Activated CD8-positive, alpha-beta memory T cell treated with anti-CD3 and anti-CD28 coated beads, Interleukin-2, amount 50 U/mL, for 24 hours (primary cell): ENCODE data around the gene ADGRF1.
"Not testable (repeated sequence)": the region's sequence is repeated elsewhere in the genome, so short reads cannot be mapped to it uniquely, and the experiment has no call there.

ENCODE experiments used
- DNase-seq: peaks from one replicate; pipeline ENCODE4 v3.0.0-alpha.2; 2020; ENCODE audit errors: extremely low read depth

ADGRF1 gene

GRCh38 chr6:47061309-47062300, 19.5 kb upstream of the ADGRF1 start:
- no peak for DNase-seq

DNA sequence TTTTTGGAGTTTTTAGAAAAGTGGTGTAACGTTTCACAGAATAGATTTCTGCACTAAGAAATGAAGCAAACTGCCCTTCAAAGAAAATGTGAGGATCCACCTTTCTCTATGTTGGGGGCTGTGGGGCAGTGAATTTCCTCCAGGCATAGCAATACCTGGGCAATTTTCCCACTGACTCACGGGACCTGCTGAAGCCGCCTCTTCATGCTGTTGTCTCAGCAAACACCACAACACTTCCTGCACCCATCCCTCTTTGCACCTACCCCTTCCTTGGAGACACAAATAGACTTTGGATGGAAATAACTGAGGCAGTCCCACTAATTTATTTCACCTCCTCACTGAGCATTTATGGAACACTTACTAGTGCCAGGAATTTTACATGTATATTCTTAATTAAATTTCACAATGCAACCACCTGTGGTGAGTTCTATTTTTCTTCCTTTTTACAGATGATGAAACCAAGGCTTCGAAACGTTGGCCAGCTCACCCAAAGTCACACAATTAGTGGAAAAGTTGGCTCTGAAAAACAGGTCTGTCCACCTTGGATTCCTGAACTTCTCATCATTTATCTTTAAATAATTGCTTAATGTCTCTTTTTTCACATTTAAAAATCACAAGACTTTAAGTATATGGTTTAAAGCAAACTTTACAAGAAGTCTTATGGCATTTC, 17.2 kb upstream of the ADGRF1 start:
- no peak for DNase-seq

DNA sequence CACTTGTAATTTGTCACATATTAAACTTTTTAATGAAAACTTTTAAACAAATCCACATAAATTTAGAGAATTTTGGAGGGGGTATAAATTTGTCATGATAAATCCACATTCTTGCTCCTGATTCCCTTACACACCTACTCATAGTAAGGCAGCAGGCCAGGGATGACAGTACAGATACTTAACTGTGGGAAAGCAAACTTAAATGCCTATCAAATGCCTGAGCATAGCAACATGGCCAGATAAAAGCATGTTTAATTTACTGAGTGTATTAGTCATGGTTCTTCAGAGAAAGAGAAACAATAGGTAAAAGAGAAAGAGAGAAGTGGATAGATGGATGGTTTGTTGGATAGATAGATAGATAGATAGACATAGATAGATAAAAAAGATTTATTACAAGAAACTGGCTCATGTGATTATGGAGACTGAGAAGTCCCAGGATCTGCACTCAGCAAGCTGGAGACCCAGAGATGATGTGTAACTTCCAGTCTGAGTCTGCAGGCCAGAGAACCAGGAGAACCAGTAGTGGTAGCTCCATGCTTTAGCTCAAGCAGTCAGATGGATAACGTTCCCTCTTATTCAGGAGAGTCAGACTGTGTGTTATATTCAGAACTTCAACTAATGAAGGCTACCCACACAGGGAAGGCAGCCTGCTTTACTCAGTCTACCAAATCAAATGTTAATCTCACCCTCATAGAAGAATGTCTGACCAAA, 15.9 kb upstream of the ADGRF1 start:
- DNase-seq: no peak

DNA sequence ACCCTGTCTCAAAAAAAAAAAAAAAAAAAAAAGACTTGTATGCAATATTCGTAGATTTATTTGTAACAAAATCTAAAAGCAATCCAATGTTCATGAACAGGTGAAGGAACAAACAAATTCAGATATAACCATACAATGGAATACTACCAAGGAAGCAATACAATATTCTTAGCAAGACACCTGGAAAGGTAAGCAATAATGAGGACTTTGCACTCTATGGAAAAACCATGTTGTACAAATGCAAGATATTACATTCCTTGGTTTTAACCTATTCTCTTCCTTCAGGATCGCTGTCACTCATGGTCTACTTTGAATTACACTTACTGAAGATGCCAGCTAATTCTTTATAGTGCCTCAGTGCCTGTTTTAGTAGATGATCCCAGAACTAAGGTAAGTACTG, 14.7 kb upstream of the ADGRF1 start:
- DNase-seq: no peak

GRCh38 chr6:47054302-47054701, 12.2 kb upstream of the ADGRF1 start:
- DNase-seq: not testable (repeated sequence)

DNA sequence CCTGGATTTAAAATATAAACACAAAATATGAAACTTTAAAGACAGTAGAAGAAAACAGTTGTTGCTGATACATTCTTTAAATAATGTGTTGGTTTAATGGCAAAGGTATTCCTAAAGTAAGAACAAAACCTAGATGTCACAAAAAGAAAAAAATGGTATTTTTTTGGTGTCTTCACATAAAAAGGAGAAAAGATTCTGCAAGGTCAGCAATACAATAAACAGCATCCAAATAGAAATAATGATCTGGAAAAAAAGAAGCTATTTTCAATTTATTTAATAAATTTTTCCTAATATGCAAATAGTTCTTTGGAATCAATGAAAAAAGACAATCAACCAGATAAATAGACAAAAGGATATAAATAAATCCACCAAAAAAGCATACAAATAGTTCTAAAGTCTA, 6.5 kb upstream of the ADGRF1 start:
- DNase-seq: no peak

DNA sequence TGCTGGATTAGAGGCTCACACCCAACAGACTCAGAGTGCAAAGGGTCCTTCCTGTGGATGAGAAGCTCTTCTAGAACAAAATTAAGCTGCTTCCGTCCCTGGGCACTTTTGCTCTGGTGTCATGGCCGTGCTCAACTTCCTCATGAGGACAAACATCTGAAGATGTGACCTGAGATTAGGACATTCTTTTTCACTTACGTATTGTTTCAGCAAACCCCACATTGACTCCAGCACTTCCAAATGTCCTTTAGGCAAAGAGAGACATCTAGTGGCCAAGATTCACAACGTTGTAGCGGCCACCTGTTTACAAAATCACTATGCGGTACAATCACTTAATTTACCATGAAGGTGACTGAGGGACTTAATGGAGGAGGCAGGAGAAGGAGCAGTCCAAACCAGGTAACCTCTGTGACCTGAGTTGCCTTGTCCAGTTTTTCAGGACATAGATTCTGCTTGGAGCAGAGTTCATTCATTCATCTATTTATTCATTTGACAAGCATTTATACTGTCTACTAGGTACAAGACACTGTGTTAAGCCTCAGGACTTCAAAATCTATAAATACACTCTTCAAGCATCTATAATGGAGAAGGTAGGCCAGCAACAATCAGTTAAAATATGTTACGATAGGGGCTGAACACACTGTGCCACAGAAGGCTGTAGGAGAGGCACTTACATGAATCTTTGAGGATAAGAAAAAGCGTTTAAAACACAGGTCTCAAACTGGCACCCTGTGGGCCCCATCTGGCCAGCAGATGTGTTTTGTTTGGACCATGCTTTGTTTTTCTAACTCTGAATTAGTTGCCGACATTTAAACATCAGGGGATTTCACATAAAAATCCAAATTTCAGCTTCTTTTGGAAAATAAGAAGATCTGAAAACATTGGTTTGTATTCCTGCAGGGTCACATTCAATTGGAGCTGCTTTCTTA, 5.6 kb upstream of the ADGRF1 start:
- DNase-seq: no peak

DNA sequence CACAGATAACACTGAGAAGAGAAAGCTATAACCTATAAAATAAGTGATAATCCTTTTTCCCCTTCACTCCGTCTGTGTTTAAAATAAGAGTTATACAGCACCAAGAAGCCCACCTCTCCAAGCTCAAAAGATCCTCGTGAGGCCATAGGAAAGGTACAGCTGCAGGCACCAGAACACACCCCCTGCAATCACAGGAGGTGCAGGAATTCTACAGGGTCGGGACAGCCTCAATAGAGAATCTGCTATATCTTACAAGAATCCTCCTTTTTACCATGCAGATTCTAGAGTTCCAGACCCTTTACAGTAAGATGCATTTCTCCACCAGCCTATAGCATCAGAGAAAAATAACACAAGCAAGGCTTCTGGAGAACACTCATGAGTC, 5.0 kb upstream of the ADGRF1 start:
- DNase-seq: no peak

DNA sequence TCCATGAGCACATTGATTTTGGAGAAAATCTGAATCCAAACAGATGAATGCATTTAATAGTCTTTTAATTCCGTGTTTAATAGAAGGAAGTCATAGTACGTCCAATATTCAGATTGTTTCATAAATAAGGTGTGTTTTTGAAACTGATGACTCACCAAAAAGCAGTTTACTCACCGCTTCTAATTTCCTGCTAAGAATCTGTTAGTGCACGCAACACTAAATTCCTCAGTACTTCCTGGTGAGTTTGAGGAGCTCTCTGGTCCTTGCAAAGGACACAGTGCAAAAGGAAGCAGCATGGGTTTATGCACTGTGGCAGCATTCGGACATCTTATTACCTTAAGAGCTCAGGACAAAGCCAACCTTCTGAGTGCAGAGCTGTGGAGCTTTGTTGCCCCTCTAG, 2.3 kb upstream of the ADGRF1 start:
- DNase-seq: no peak

DNA sequence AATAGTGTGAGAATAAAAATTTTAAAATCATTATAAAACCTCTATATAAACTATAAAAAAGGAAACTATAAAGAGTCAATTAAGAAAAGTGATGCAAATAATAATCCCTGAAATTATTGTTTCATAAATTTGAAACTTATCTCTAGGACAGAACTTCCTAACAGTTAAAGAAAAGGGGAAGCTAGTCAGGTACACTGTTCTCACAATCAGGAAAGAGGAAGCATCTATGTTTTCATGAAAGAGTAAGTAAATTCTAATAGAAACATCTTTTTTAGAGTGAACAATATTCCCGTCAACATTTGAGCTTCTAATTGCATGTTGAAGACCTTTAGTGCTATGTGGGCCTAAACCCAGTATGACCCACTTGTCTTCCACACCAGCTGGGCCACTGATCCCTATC, 1.2 kb upstream of the ADGRF1 start:
- DNase-seq: no peak

DNA sequence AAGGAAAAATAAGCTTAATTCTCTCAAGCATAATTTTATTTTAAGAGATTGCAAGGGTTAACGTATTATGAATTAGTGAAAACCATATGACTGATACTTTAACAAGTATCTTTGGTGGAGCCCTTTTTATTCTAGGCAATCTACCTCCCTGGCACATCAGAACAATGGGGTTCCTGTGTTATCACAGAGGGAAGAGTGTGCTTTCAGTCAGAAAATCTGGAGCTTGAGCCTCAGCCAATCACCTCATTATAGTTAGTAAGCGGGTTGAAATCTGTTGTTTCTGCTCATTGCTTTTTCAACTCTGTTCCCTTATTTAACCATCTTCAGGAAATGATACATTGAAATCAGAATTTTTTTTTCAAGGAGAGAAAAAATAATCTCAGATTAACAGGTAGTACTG, 391 bp downstream of the ADGRF1 start:
- DNase-seq: no peak

- no peak for DNase-seq
Observed at GRCh38 chr6:47034926-47035325, 7.2 kb downstream of the ADGRF1 start.

- DNase-seq: no peak
Observed at GRCh38 chr6:47034421-47034820, 7.7 kb downstream of the ADGRF1 start.

DNA sequence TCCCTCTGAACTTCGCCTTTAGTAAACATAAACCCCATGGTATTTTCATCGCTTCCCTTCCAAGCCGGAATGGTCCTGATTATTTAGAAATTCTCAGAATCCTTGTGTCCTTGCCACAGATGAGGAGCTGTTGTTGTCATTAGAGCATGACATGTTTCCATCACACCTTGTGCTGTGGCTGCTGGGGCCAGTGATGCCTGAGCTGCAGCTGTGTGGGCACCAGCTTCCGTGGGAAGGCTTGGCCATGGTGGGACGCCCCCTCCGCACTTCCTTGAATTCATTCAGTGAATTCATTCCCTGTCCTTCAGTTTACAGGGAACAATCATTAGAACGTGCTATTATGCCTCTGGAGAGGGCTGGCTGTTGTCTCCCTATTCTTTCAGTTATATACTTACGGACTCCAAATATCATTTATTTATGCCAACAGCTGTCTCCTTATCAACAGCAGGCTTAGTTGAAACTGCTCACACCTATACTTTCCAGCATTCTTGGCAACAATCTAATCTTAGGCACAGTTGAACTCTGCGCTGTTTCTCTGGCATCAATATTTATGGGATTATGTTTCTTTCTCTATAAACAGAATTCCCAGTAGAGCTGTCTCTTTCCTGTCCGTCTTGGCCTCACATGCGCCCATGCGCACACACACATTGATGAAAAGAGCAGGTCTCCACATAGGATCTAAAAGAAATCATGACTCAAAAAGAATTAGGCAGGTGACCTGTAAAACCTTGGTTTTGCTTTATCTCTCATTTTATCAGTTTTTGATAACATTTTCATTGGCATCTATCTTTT, 9.0 kb downstream of the ADGRF1 start:
- DNase-seq: no peak

DNA sequence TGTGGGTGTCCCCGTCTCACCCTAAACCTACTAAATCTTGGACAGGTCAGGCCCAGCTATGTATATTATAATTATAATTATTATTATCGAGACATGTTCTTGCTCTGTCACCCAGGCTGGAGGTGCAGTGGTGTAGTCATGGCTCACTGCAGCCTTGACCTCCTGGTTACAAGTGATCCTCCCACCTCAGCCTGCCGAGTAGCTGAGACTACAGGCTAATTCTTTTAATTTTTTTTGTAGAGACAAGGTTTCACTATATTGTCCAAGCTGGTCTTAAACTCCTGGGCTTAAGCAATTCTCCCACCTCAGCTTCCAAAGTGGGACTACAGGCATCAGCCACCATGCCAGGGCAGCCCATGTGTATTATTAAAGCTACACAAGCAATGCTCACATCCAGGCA, 10.5 kb downstream of the ADGRF1 start:
- no peak for DNase-seq

DNA sequence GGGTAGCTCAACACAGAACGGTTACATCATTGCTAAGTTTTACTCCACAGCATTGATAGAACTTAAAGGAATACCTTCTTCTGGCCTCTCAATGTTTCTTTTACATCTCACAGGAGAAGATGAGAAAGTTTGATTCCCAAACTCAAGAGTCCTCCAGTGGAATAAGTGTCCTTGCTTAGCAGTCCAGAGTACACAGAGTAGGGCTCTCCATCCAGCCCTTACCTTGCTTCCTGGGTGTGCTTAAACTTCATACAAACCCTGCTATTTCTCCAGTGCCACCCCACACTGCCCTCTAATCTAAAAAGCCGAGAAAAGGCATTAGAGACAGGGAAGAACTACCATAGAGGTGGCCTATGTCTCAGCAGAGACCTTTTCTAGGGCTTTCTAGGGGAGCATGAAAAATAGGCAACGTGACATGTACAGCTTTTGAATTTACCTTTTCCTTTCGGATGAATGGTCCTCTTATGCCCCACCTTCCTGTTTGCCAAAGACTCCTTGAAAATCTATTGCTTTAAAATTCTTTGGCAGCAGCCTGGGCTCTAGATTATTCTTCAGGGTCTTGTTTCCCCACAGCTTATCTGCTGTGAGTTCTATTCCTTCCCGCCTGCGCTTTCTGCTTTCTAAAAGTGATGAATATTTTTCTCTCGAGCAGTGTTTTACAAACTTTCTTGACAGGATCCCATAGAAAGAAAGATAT, 12.1 kb downstream of the ADGRF1 start:
- DNase-seq: no peak

- DNase-seq: no peak
Observed at GRCh38 chr6:47028835-47029360, 13.2 kb downstream of the ADGRF1 start.

GRCh38 chr6:47027315-47027714, 14.8 kb downstream of the ADGRF1 start:
- DNase-seq: no peak

- no peak for DNase-seq
Observed at GRCh38 chr6:47026679-47027078, 15.5 kb downstream of the ADGRF1 start.

DNA sequence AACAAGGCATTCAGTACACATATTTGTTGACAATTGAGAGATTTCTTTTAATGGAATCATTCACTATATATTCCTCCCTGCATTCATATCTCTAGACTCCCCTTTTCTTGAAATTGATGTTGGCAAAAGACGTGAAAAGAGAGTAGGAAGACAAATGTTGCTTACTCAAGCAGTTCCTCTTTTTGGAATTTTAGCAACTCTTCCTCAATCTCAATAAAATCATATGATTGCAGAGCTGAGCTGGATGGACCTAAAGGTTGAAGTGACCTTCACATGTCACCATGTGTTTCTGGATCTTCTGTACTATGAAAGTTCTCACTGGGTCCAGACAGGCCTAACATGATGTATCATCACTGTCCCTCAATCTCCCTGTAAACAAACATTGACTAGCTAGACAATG, 18.6 kb downstream of the ADGRF1 start:
- DNase-seq: no peak
